Measurements from ENCODE around the gene KCNH1. TPM values are rescaled to one million over a fixed set of nuclear protein-coding genes. Genes with fewer than 3 reads are reported as not detected.
"Not testable (repeated sequence)": the region's sequence is repeated elsewhere in the genome, so short reads cannot be mapped to it uniquely, and the experiment has no call there.

KCNH1 gene
- total RNA-seq, 1 experiment from 2014 or later, result 5.3 TPM

DNA sequence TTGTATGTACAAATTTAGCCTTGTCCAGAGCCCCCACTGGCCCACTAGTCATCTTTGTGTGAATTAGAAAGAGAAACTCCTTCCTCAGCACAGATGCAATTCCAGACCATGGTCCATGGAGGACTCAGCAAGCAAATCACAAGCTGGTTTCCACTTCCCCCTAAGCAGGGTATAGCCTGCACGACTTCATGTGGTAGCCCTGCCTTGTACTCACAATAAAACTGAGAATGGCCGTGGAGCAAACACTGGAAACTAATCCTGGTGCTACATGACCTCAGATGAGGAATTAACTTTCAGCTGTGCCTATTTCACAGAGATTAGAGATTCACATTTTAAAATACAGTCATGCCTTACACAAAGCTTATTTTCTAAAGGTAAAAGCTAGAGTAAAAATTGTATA, 32.5 kb downstream of the KCNH1 start:
- DNase-seq (ENCODE audit: low spot score), result no peak

- no peak for DNase-seq (ENCODE audit: low spot score)
Observed at GRCh38 chr1:211099393-211099792, 34.6 kb downstream of the KCNH1 start.

DNA sequence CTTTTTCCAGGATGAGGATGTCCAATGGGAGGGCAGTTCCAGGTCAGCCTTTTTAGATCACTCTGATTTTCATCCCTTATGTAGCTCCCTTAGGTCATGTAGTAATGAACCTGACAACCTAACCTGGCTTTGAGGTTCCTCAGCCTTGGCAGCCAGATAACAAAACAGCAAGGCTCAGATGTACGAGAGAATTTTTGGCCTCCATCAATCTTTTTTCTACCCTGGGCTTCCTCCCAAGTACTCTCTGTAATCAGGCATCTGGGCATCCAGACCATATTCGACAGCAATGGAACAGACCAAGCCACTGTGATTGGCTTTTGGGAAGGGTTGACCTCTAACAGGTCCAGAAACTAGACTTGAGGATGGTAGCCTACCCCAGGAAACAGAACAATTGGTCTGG, 38.6 kb downstream of the KCNH1 start:
- no peak for DNase-seq (ENCODE audit: low spot score)

- DNase-seq (ENCODE audit: low spot score), result peak; percentile 35
Observed at GRCh38 chr1:211092955-211093354, 41.0 kb downstream of the KCNH1 start.

DNA sequence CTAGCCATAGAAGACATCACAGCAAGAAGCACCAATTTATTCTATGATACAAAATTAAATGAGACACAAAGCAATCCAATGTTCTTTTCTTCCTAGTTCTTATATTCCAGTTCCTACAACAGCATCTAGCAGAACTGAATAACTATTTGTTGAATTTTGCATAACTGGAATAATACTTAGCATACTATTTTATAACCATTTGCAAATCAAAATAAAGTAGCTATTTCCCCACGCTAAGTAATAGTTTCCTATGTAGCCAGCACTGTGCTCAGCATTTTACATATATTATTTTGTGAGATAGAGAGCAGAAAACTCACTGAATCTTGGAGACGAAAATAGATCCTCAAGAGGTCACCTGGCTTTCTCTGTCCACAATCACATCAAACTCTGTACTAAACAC, 42.1 kb downstream of the KCNH1 start:
- no peak for DNase-seq (ENCODE audit: low spot score)

GRCh38 chr1:211089536-211089935, 44.4 kb downstream of the KCNH1 start:
- no peak for DNase-seq (ENCODE audit: low spot score)

DNA sequence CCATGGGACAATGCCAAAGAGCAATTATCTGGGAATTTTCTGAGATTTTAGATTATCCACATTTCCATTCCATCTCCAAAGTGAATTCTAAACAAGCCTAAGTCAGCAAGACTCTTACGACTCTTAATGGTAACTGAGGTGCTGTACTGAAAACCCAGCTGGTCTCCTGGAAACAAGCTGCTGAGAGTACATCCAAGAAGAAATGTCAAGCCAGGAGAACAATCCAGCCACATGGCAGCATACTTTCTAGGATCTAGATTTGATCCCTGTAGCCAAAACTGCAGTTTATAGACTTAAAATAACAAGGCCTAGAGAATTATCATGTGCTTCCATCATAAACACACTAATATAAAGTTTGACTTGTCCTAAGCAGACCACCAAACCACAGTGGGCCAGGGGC, 45.8 kb downstream of the KCNH1 start:
- DNase-seq (ENCODE audit: low spot score), result no peak

DNA sequence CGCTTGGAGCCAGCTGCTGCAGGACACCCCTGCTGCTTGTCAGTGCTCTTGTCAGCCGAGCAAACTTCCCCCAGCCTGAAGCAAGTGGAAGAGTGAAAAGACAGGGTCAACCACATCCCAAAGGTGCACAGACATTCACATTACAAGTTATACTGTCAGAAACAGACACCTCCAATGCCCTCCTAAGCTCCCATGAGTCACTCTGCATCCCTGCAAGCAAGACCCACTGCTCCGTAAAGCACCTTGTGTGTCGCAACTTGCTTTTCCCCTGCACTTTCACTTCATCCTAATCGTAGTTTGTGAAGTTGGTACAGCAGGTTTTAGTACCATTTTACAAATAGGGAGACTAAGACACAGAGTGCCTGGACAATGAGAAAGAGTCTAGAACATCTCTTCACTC, 51.1 kb downstream of the KCNH1 start:
- peak; percentile 17 for DNase-seq (ENCODE audit: low spot score)

GRCh38 chr1:211081447-211081846, 52.5 kb downstream of the KCNH1 start:
- not testable (repeated sequence) for DNase-seq (ENCODE audit: low spot score)

GRCh38 chr1:211068976-211069375, 65.0 kb downstream of the KCNH1 start:
- DNase-seq (ENCODE audit: low spot score), result no peak

DNA sequence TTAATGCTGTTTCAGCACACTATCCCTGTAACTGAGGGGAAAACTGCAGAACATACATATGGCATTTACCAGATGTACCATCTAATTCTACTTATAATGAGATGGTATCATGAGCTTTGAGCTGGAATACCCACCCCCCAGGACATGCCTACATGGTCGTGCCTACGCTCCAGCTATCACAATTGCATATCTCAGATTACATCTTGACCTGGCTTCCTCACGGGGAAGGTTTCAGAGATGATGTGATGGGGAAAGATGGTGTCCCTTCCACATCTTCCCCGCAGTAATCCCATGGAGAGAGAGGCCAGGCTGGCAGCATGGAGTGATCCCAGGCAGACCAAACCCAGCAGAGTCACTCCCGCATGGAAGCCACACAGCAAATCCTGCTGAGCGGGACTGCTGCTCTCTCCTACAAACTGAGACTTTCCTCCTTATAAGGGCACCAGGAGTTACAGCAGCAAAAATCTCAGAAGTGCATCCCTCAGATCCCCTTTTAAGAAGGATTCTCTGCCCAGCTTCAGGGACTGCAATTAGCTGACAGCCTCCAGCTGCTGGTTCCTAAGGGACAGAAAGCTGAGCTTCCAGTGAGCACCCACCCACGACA, 67.1 kb downstream of the KCNH1 start:
- DNase-seq (ENCODE audit: low spot score), result no peak

GRCh38 chr1:211041838-211042237, 92.1 kb downstream of the KCNH1 start:
- DNase-seq (ENCODE audit: low spot score), result not testable (repeated sequence)

DNA sequence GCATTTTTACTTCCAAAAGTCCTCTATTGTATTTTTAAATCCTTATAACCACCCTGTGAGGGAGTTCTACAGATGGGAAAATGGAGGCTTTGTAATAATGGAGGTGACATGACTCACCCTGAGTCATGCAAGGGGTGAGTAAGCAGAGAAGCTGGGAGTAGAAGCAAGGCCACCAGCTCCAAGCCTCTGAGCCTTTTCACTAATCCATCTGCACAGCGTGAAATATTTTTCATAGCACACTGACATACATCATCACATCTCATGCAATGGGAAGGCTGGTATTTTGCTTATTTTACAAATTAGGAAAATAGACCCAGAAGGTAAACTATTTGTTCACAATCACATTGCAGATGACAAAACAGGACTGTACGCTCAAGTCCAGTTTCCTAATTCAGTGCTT, 96.9 kb downstream of the KCNH1 start:
- peak; percentile 99 for DNase-seq (ENCODE audit: low spot score)

DNA sequence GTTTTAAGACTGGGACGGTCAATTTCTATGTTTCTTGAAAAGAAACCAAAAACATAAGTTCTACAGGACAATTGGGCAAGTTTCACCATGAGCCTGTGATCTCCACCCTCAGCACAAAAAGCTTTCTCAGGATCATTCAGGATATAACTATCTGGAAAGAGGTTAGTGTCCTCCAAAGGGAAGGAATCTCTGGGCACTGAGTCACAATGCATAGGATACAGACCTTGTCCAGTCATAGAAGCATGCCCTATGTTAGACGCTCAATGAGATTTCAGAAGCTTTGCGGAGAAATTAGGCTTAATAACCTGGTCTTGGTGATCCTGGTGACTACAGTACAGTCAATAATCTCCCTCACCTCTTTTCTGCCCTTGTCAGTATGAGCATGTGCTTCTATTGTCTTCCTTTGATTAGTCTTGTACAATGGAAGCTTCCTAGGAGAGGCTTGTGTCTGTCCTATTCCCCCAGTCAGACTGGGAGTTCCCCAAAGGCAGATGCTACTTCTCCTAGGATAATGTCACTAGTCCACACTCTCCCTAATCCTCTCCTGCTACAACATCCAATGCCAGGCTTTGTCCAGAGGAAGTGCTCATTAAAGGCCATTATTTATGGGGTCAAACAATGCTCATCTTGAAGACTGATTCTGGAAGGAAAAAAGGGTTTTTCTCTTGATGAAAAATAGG, 97.4 kb downstream of the KCNH1 start:
- DNase-seq (ENCODE audit: low spot score), result no peak

DNA sequence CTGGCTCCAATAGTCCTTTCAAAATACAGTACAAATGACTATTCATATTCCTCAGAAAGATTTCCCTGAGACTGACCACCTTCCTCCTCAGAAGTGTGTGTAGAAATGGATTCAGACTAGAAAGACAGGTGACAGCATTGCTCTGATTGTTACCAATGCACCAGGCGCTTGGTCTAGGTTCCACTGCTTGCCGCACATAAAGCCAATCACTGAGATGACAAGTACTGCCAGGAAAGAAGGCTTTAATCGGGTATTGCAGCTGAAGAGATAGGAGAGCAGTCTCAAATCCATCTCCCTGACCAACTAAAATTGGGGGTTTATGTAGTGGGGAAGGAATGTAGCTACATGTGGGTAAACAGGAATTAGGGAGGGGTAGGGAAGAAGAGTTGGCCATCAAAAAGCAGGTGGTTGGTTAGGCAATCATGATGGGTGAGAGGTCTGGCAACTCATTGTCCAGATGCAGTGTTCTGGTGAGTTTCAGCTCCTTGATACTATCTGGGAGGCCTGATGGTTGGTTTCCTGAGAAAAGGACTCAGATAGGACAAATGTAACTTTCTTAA, 98.0 kb downstream of the KCNH1 start:
- DNase-seq (ENCODE audit: low spot score), result peak; percentile 30

- DNase-seq (ENCODE audit: low spot score), result no peak
Observed at GRCh38 chr1:211033921-211034525, 99.9 kb downstream of the KCNH1 start.

DNA sequence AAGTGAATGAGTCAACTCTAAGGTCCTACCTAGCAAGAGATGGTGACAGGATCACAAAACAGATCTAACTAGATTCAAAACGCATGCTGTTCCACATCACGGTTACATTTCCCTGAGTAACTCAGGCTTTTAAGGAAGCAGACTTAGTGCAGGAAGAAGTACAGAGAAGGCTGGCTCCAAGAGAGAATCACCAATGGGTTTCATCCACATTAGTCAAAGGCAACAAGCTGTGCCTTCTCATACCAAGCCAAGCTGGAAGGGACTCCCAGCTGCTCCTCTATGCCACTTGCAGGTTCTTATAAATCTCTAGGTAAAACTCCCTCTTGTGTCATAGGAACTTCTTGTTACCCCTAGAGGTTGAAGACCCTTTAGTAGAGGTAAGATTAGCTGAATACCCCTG, 109.0 kb downstream of the KCNH1 start:
- DNase-seq (ENCODE audit: low spot score), result no peak

DNA sequence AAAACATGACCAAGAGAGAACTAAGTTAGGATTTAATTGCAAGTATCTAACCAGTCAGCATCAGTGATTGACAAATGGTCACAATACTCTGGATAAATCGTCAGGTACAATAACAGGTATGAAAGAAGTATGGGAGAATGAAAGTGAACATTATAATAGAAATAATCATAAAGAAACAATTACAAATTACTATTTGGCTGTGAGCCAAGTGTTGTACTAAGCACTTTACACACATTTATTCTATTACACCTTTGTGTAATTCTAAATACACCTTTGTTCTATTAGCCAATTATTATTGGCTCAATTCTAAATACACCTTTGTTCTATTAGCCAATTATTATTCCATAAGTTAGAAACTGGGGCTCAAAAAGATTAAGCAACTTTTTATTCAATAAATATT, 114.7 kb downstream of the KCNH1 start:
- no peak for DNase-seq (ENCODE audit: low spot score)

DNA sequence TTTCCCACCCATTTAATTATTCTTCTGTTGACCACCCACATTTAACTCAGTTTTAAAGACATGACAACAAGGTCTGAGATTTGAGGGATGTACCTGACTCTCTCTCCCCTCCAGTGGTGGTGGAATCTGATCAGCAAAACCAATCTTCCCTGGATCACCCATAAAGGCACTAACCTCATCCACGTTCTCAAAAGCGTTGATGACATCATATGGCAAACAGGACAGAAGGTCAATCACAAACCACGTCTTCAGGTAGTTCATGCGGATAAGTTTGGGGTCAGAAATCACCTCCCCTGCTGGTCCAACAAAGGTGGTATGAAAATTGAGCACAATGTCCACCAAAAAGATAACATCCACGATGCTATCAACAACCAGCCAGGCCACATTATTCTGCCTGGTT, 115.3 kb downstream of the KCNH1 start:
- no peak for DNase-seq (ENCODE audit: low spot score)

DNA sequence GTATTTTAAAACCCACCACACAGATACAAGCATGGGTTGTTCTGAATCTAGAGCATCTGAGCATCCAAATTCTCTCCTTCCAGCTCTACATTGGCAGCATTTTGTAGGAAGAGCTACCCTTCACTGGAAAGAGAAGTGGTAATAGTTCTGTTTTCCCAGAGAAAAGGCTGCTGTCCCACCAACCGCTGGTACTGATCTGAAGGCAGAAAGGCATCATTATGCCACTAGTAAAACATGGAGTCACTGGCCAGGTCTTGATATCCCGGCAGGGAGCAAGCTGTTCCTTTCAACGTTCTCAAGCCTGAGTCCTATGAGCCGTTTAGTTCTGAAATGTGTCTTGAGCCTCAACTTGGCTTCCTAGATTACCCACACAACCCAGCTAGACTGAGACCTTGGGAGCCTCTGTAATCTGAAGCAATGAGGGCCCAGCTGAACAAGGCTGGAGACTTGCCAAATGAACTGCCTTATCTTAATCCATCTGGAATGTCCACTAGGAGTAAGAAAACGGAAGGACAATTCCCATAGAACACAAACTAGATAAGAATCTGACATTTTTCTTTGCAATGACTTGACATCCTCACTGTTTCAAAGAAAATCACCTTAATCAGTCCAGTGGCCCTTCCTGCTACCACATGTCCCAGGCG, 116.8 kb downstream of the KCNH1 start:
- peak; percentile 82 for DNase-seq (ENCODE audit: low spot score)

DNA sequence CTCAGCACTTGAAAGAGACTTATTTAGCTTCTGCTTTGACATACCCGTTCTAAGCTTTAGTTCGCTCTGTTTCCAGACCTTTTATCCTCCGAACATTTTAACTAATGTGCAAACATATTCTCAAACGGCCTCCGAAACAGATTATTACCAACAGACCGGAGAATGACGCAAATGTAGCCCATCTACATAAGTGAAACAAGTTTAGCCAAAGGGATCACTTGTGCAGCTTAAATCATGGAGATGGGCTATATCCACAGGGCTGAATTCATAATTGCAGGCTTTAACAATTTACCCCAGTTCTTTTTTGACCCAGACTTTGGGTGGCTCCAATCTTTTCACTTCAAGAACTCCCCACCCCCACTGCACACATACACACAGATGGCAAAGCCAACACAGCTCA, 119.7 kb downstream of the KCNH1 start:
- no peak for DNase-seq (ENCODE audit: low spot score)

Measured in A172 (cell line).